ENCODE results near the gene LRRC1.
"Not testable (repeated sequence)": the region's sequence is repeated elsewhere in the genome, so short reads cannot be mapped to it uniquely, and the experiment has no call there.

LRRC1 gene

DNA sequence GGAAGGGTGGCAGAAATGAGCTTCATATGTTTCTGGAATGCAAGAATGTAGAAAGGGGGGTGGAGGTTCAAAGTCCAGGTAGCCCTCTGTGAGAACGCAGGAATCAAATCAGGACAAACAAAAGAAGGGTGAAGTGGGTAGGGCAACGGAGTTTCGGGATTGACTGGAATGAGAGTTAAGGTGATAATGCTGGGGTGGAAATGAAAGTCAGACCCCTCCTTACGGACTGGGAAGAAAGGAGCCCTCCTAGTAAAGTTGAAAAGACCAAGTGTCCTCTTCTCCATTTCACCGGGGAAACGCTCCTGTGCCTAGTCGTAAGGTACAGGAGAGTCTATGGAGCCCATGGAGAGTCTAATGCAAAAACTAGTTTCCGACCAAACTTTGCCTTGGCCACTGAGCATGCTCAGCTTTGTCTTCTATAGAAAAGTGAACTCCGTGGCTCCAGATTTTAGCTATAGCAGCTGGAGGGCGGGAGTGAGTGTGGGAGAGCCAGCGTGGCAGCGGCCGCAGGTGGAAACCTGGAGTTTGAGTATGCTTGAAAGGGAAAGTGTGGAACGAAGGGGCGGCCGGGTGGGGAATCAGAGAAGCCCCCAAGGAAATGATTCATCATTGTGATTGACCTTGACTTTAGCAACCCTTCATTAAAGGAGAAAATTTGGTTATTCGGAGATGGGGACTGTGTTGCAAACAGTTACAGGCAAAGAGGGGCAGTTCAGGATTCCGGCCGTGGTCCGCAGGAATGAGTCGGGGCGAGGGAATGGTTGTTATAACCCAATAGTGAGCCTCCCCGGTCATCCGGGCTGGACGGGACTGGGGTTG, 1.3 kb upstream of the LRRC1 start:
- no peak for DNase-seq

DNA sequence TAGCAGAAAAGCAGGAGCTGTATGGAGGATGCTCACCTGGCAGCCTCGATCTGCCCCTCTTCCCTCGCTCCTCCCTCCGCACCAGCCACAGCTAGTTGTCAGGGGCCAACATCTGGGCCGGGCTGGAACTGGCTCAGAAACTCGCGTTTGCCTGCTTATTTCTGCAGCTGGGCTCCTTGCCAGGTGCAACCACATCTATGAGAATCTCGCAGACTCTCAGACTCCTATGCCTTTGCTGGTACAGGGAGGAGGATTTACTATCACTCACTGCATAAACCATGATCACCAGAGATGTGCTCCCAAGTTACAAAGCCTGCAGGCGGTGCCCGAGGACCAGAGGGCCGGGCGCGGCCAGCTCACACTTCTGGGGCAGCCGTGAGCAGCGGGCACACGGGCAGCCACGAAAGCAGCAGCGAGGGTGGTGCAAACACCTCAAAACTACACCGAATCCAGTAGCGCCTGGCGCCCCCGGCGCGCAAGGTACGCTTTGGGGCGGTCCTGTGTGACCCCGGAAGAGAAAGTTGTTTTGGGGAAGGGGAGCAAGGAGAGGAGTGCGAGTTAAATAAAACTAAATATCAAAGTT, 577 bp upstream of the LRRC1 start:
- no peak for DNase-seq

DNA sequence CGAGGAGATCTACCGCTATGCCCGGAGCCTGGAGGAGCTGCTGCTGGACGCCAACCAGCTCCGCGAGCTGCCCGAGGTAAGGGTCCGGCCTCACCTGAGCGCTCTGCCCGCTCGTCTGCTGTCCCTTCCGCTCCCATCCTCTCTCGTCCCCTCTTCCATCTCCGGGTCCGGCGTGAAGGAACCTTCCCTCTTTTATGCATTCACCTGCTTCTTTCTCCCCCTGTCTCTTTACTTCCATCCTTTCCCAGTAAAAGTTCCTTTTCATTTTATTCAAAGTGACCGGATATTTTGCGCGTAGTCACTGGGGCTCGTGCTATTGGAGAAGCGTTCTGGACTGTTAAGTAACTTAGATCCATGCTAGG, 516 bp downstream of the LRRC1 start:
- no peak for DNase-seq

DNA sequence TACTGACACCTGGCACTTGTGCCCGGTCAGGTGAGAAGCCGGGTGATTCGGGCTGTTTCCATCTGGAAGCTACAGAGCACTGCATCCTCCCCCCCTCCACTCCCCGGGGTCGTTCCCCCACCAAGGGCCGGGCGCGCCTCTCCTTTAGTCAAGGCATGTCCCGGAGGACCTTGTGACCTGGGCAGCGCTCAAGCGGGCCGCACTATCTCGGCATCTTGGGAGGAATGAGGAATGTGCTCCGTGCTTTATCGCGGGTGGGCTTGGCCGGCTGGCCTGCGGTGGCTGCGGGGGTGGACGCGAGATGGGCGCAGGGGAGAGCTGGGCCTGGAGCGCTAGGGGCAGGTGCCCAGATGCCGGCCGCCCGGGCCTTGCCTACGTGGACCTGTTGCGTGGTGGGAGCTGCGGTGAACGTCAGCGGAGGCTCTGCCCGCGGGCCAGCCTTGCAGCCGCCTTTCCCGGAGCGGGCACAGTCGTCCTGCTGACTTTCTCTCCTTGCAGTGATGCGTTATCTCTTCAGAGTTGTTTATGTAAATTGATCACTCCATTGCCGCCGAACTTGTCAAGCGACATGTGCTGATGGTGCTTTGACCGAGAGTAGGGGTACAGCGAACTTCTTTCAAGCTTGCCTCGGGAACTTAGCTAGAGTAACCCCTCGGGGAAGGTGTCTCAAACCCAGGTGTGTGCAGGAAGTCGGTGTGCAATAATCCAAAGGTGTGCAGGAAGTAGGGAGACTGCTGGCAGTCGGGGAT, 1.1 kb downstream of the LRRC1 start:
- no peak for DNase-seq

DNA sequence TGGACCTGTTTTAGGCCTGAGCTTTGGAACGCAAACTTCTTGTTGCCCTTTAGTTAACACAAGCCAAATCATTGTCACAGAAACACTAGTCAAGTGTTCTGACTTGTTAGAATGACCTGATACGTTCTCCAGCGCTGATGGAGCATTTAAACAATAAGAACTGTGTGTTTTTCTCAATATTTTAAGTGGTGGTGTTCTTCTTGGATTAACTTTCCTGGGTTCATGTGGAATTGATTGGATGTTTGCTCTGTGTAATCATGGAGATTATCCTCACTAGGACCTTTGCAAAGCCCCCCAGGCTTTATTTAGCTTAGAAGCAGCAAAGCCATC, 1.6 kb downstream of the LRRC1 start:
- DNase-seq: no peak

DNA sequence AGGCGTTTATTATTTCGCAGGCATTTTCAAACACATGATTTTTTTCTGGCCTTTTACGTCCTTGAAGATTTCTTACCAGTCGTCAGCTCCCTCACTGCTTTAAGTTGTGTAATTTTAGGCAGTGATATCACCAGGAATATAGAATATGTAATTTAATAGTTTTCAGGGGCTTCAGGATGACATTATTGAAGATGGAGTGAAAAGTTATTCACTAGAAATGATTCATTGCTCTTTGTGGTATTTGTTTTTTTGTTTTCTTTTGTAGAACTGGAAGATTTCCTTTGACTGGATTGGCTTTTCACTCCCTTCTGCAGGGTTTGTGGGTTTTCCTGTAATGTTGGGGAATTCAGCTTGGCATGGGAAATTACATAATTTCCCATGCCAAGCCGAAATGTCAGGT, 2.0 kb downstream of the LRRC1 start:
- no peak for DNase-seq

DNA sequence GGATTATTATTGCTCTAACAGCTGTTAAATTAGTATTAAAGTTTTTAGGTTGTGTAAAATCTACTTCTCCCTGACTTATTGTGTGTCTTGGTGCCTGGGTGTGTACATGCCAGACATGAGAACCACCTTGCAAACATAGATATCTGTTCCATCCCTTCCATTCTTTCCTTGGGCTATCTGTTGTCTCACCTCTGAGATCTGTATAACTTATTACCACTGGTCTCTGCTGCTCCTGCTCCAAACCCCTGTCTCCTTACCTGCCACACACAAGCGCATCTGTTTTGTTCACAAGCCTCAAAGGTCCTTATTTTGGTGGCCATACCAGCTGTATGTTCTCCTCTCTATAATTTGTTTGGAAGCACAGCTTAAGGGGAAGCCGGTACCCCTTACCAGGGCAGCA, 2.5 kb downstream of the LRRC1 start:
- no peak for DNase-seq

DNA sequence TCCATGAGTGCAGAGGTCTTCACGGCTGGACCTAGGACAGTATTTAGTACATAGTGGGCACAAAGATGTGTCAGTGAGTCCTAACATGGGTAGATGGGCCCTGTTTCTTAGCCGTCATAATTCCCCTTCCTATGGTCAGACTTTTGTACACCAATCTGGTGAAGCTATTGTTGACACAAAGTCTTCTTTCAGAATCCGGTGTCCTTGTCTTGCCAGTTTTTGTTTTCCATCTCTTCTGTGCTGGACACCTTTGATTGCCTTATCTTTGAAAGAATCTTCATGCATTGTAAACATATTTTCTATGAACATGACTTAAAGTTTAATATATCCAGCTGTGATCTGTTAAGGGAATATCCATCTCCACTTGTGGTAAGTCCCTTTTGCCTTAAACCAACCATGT, 4.5 kb downstream of the LRRC1 start:
- DNase-seq: no peak

DNA sequence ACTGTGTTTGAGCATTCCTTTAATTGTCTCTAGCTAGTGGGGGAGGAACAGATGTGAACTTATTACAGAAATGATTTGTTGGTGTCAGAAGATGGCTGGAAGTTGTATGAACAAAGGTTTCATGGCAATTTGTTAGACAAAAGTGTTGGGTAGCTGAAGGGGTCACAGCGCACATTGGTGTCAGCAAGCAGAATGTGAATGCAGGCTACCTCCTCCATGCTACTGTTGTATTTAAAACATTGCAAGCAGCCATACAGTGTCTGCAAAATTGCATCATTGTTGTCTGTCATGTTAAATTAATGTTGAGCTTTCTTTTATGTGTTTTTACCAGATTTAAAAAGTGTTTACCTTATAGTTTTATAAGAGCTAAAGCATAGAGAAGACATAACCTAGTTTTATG, 6.2 kb downstream of the LRRC1 start:
- DNase-seq: no peak

DNA sequence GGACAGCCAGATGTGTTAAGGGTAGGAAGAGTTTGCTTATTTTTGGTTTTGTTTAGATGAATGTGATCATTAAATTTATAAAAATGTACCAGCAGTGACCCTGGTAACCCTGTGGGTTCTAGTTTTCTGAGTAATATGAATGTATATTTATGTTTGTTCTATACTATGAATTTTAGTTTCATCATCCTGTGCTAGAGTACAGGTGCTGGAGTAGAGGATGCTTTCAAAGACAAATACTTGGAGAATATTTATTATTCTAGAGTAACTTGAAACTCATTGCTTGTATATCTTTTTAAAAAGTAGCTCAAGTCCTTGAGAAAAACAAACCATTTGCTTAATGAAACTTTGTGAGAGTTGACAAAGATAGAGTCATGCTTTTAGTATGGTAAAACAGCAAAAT, 7.8 kb downstream of the LRRC1 start:
- no peak for DNase-seq

DNA sequence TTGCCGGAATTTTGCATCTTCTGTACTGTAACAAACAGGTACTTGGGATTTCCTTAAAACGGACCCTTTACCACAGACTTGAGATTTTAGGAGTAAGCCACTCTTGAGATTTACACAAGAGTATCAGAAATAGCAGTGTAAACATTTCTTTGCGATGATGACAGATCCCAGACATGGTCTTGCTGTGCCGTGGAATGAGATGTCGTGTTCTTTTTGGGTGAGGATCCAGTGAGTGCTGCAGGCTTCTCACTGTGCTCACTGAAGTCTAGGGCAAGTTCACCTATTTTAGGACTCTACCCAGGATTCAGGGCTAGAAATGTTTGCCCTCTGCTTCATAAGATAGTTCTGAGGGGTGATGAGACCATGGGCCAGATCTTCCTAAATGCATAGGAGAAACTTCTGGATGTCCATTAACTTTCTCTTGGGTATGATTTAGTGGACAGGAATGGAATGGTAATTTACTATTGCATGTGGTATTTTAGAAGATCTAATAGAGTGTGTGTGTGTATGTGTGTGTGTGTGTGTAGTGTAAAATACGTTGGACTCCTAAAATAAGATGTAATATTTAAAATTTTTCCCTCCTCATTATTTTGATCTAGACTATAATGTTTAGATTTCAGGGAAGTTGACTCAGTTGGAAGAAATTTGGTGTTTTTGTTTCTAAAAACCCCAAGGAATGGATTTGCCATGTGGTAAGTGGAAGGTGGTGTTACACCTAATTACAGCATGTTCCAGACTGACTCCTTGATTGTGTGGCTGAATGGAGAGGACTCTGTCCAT, 8.5 kb downstream of the LRRC1 start:
- no peak for DNase-seq

DNA sequence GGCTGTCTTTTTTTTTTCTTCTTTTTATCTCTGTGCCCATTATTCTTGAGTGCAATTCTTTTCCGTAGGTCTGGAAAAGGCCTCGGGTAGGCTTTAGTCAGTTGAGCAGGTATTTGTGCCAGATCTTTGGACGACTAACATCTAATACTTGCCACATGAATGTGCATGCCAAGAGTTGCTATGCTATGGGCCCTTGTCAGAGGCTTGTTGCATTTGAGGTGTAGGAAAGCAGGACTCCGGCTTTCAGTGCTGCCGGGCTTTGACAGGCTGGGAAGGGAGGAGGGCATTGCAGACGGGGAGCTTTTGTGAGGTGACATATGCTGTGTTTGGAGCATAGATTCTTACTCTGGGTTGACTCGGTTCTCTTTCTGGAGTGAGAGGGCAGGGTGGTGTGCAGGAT, 10.2 kb downstream of the LRRC1 start:
- DNase-seq: no peak

DNA sequence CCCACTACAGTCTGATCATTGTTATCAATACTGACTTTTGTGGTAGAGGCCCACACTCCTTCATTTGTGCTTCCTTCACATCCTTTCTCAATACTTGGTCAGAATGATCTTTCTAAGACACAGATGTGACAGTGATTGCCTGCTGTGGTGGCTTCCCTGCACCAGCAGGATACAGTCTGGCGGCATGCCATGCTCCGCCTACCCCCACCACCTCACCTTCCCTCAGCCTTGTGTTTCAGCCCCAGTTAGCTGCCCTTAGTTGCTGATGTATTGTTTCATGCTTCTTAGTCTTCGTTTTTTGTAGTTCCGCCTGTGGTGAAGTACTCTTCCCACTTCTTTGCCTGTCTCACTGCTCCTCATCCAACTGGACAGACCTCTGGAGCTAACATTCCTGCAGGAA, 10.9 kb downstream of the LRRC1 start:
- DNase-seq: no peak

DNA sequence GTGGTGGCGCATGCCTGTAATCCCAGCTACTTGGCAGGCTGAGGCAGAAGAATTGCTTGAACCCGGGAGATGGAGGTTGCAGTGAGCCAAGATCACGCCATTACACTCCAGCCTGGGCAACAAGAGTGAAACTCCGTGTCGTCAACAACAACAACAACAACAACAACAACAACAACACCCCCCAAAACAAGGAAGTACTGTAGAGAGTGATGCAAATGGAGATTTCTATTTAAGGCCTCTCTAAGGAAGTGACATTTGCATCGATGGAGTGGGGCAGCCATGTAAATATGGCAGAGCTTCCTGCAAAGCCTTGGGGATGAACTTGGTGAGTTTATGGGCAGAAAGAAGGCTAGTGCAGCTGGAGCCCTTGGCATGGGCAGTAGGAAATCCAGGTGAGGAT, 12.8 kb downstream of the LRRC1 start:
- not testable (repeated sequence) for DNase-seq

DNA sequence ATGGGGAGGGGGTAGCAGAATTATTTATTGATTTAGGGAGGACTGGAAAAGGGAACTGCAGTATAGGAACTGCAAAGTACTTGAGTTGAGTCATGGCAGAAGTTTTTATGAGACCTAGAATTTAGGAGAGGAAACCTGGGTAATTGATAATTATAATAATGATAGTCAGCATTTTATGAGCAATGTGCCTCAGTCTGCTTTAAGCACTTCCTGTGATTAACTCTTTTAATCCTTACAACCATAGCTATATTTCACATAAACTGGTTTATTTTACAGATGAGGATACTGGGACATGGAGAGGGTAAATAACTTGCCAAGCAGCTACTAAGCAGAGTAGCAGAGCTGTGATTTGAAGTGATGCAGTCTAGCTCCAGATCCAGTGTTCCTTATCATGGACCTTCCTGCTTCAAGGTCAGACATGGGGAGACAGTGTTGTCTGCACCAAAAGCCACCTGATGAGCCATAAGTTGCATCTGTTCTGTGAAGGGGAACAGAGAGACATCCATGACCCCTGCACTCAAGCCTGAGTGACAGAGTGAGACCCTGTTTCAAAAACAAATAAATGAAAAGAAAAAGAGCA, 13.6 kb downstream of the LRRC1 start:
- DNase-seq: no peak

DNA sequence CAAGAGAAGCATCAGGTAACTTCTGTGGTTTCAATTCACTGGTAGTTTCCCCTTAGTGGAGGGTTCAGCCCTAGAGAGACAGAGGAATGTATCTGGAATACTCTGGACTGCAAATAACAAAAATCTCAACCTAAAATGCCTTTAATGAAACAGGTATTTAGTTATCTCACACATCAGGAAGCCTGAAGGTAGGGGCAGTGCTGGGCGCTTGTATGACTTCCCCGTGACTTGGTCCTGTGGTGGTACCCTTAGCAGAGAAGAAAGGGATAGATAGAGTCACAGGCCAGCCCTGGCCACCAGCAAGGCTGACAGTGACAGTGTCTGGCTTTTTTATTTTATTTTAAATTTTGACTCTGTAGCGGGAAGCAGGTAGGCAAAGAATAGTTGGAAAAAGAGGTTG, 14.9 kb downstream of the LRRC1 start:
- no peak for DNase-seq

DNA sequence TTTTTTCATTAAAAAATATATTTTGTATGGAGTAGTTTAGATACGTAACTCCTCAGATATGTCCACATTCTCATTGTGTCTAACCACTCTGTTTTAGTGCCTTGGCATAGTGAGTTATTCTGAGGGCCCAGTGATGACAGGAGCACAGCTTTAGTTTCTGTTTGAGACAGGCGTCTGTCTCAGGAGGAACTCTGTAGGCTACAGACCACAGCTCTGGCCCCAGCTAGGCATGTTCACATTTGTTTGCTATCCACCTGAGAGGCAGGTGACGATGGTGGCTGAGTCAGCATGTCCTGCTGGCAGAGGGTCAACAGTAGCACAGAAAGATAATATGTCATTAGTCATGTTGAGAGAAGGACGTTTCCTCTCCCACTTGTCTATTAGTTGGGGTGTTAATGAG, 16.3 kb downstream of the LRRC1 start:
- DNase-seq: no peak

DNA sequence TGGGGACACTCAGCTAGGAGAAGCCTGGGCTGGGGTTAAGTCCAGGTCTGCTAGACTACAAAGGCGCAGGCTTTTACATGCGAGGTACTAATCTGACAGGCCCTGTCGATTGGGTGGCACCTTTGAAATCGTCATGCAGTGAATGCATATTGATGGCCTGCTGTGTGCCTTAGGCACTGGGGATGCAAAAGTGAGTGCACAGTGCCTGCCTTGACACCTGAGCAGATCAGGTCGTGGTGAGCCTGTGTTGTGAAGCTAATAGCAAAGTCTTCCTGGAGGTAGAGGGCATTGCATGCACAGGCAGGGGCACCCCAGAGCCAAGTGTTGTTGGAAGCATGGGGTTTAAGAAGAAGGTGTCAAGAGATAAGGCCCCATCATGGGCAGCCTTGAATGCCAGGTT, 16.9 kb downstream of the LRRC1 start:
- DNase-seq: no peak

DNA sequence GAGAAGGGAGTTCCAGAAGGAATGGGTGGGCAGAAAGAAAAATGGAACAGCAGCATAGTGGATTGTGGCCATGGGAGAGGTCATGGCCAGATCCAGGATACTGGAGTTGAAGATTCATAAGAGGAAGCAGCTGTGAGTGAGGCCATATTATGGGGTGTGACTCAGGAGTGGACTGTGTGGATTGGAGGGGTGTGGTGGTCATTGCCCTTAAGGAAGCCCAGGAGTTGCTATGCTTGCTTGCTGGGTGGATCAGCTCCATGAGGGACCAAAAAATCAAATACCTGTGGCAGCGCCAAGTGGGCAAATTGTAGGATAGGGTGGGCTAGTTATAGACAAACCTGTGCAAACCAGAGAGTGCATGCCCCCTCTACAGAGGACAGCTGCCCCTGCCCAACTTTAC, 18.3 kb downstream of the LRRC1 start:
- DNase-seq: no peak

DNA sequence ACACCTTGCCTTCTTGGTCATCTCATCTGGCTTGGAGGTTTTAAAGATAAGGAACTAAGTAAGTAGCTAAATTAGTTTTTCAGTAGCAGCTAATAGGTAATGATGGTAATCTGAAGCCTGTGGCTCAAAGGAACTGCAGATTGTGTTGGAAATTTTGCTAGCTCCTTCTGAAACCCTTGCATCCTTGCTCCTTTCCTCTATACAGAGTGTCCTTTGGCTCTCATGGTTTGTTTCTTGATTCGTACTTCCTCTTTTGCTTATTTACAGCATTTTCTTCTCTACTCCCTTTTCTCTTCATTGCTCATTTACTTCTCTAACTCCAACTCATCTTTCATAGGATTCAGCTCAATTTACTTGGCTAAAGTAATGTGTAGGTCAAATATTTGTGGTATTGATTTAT, 19.0 kb downstream of the LRRC1 start:
- DNase-seq: no peak

DNA sequence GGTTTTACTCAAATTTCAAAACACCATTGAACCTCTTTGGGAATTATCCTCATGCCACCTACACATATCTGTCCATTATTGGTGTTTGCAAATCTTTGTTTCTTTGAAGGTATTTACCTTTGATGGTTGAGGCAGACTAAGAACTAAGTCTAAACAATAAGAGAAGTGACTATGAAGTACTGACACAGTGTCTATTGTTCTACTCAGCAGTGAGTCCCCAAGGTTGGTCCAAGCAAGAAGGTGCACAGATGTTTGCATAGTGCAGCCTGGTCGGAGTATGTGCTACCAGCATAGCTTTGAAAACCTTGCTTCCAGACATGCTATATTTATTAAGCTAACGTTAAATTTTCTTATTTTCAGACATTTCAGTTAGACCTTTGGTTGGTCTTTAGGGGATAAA, 19.5 kb downstream of the LRRC1 start:
- no peak for DNase-seq

DNA sequence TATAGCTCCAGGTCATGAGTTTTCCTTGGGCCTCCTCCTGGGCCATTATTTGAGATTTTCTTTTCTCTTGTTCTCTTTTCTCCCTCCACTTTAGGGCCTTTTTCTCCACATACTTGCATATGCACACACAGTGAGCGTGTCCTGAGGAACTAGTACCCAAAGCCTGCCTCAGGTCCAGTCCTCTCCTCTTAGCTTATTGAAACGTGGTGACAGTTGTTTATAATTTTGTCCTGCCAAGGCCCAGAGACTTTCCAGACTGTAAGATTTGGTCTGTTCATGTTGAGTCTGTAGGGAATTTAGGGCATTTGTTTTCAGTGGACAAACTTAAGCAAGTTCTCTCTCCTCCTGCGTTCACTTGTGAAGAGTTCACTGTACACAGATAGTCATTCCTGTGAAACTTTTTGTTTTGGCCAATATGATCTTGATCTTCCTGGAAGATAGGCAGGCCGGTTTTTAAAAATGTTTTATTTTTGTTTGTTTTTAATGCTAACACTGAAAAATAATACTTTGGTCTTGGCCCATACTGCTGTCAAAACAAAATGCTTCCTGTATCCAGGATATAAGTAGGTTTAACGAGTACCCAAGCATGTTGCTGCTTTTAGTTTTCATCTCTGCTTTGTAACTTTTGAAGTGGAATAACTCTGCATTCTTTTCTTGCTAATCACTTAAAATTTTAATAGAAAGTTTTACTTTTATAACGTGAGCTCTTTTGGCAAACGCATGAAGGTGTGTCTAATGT, 20.7 kb downstream of the LRRC1 start:
- DNase-seq: no peak

Measured in cerebellar nuclear complex (tissue), 1 donor.